CD4-positive, alpha-beta T cell treated with Interleukin-4 for 4 hours (primary cell): ENCODE results near the gene GDA.

Source experiments
- DNase-seq: peaks from one replicate; pipeline ENCODE4 v3.0.0-alpha.2; 2020

Gene GDA

GRCh38 chr9:72151104-72151503 is 1.9 kb downstream of the GDA start:
- DNase-seq, result no peak

GRCh38 chr9:72154468-72155285 is 5.4 kb downstream of the GDA start:
- no peak for DNase-seq

- DNase-seq, result no peak
These were observed 6.1 kb downstream of the GDA start for GRCh38 chr9:72155301-72155700.

GRCh38 chr9:72156586-72156985 is 7.3 kb downstream of the GDA start:
- DNase-seq, result no peak

- no peak for DNase-seq
These were observed 9.4 kb downstream of the GDA start for GRCh38 chr9:72158680-72159079.

GRCh38 chr9:72160446-72161123 is 11.3 kb downstream of the GDA start:
- no peak for DNase-seq

- no peak for DNase-seq
These were observed 16.1 kb downstream of the GDA start for GRCh38 chr9:72165326-72165725.

- DNase-seq, result no peak
These were observed 16.7 kb downstream of the GDA start for GRCh38 chr9:72165821-72166547.

GRCh38 chr9:72168075-72168474 is 18.8 kb downstream of the GDA start:
- no peak for DNase-seq

- DNase-seq, result no peak
These were observed 19.9 kb downstream of the GDA start for GRCh38 chr9:72169178-72169577.

- no peak for DNase-seq
These were observed 23.8 kb downstream of the GDA start for GRCh38 chr9:72173080-72173479.

- DNase-seq, result no peak
These were observed 36.3 kb downstream of the GDA start for GRCh38 chr9:72185561-72185960.

GRCh38 chr9:72187121-72187695 is 38.0 kb downstream of the GDA start:
- no peak for DNase-seq

GRCh38 chr9:72188232-72188631 is 39.0 kb downstream of the GDA start:
- no peak for DNase-seq

GRCh38 chr9:72193478-72193881 is 44.2 kb downstream of the GDA start:
- no peak for DNase-seq

- DNase-seq, result no peak
These were observed 50.0 kb downstream of the GDA start for GRCh38 chr9:72199238-72199637.

- no peak for DNase-seq
These were observed 51.2 kb downstream of the GDA start for GRCh38 chr9:72200452-72200851.

- no peak for DNase-seq
These were observed 52.8 kb downstream of the GDA start for GRCh38 chr9:72202009-72202408.

- DNase-seq, result no peak
These were observed 54.1 kb downstream of the GDA start for GRCh38 chr9:72203205-72203803.

- DNase-seq, result no peak
These were observed 54.8 kb downstream of the GDA start for GRCh38 chr9:72204062-72204461.

GRCh38 chr9:72205513-72205912 is 56.3 kb downstream of the GDA start:
- DNase-seq, result no peak

- no peak for DNase-seq
These were observed 58.0 kb downstream of the GDA start for GRCh38 chr9:72207278-72207677.

- DNase-seq, result no peak
These were observed 61.3 kb downstream of the GDA start for GRCh38 chr9:72210522-72210921.
